Parathyroid adenoma (tissue), 2 donors: Measurements from ENCODE around the gene TNFAIP8L3.
"Not testable (repeated sequence)": the region's sequence is repeated elsewhere in the genome, so short reads cannot be mapped to it uniquely, and the experiment has no call there.

Experiments
- H2AFZ ChIP-seq: fragments of 300-600 bp; sonication (generic); one replicate; pipeline ENCODE4 v1.7.0; 2017; ENCODE audit warnings: antibody characterized with exemption, mild to moderate bottlenecking
- H3K27ac ChIP-seq: fragments of 300-600 bp; sonication (generic); one replicate; pipeline ENCODE4 v1.7.0; 2017
- H3K27me3 ChIP-seq: fragments of 300-600 bp; sonication (generic); one replicate; pipeline ENCODE4 v1.7.0; 2017; ENCODE audit warnings: low read length; ENCODE audit not compliant: control insufficient read depth, insufficient read depth
- H3K36me3 ChIP-seq: fragments of 300-600 bp; sonication (generic); one replicate; pipeline ENCODE4 v1.7.0; 2017; ENCODE audit warnings: low read length; ENCODE audit not compliant: control insufficient read depth, insufficient read depth
- H3K4me1 ChIP-seq: fragments of 300-600 bp; sonication (generic); one replicate; pipeline ENCODE4 v1.7.0; 2017; ENCODE audit warnings: control low read depth
- H3K4me2 ChIP-seq: fragments of 300-600 bp; sonication (generic); one replicate; pipeline ENCODE4 v1.7.0; 2017; ENCODE audit warnings: low read length
- H3K4me3 ChIP-seq: fragments of 300-600 bp; sonication (generic); one replicate; pipeline ENCODE4 v1.7.0; 2017; ENCODE audit warnings: low read depth, low read length
- H3K79me2 ChIP-seq: fragments of 300-600 bp; sonication (generic); one replicate; pipeline ENCODE4 v1.7.0; 2017; ENCODE audit warnings: control low read depth
- H3K9ac ChIP-seq: fragments of 300-600 bp; sonication (generic); one replicate; pipeline ENCODE4 v1.7.0; 2017; ENCODE audit warnings: mild to moderate bottlenecking
- H3K9me3 ChIP-seq: fragments of 300-600 bp; sonication (generic); one replicate; pipeline ENCODE4 v1.7.0; 2017; ENCODE audit warnings: low read length; ENCODE audit not compliant: control insufficient read depth
- TF ChIP-seq, protein P1 (sequence below): fragments of 300-600 bp; sonication (generic); IDR thresholded peaks from one replicate; pipeline ENCODE4 v1.7.0; 2017; ENCODE audit warnings: antibody characterized with exemption, mild to moderate bottlenecking
- donor health status: primary hyperparathyroidism.

The TNFAIP8L3 gene

DNA sequence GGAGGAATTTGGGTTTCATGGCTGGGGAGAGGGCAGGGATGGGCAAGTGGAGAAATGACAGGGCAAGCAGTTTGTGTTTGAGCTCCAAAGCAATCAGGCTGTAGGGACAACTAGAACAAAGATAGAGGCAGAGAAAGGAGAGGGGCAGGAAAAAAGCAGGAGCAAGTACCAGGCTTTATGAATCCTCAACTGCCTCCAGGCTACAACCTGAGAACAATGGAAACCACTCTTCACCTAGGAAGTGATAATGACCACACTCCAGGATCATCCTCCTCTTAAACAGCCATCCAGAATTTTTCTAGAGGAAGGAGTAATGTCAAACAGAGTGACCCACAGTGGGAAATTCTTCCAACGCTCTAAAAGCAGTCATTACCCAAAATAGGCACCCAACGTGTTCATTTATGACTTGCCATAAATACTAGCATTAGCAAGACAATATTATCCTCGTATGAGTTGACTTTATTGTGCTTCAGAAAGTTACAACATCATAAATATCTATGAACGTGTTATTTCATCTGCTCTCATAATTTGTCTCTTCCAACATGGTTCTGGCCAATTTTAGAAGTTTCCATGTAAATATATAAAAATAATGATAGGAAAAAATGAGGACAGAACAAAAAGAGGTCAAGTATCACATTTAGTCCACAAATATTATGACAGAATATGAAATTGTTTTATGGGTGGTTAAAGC, 50.5 kb downstream of the TNFAIP8L3 start:
- Histone ChIP-seq H3K4me2 (no peak overlapping the region), H3K9ac (no peak overlapping the region), H3K9me3 (no peaks in the 10 kb centered on the region), H2AFZ (no peak overlapping the region), H3K4me3 (no peak overlapping the region), H3K4me1 (no peaks in the 10 kb centered on the region), H3K36me3 (no peaks in the 10 kb centered on the region), H3K27ac (no peak overlapping the region), H3K79me2 (no peaks in the 10 kb centered on the region), H3K27me3 (no peaks in the 10 kb centered on the region)
- TF ChIP-seq, protein P1, sequence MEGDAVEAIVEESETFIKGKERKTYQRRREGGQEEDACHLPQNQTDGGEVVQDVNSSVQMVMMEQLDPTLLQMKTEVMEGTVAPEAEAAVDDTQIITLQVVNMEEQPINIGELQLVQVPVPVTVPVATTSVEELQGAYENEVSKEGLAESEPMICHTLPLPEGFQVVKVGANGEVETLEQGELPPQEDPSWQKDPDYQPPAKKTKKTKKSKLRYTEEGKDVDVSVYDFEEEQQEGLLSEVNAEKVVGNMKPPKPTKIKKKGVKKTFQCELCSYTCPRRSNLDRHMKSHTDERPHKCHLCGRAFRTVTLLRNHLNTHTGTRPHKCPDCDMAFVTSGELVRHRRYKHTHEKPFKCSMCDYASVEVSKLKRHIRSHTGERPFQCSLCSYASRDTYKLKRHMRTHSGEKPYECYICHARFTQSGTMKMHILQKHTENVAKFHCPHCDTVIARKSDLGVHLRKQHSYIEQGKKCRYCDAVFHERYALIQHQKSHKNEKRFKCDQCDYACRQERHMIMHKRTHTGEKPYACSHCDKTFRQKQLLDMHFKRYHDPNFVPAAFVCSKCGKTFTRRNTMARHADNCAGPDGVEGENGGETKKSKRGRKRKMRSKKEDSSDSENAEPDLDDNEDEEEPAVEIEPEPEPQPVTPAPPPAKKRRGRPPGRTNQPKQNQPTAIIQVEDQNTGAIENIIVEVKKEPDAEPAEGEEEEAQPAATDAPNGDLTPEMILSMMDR = no peak

DNA sequence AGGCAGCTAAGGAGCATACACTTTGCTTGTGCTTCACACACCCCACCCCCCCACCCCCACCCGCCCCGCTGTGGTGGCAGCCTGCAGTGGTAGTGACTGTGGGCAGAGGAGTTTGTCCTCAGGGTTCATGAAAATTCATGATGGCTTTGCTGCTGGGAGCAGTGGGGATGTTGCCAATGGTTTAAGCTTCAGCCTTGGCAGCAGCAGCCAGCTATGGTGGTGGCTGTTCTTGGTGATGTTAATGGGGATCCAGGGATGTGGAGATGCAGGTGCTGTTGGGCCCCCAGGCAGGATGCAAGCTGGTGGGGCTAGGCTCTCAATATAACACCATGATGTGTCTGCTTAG, 55.8 kb downstream of the TNFAIP8L3 start:
- no peaks in the 10 kb centered on the region for H3K4me1 ChIP-seq
- no peak overlapping the region for H3K9ac ChIP-seq
- no peak overlapping the region for H2AFZ ChIP-seq
- TF ChIP-seq, protein P1 = no peak
- H3K79me2 ChIP-seq = no peaks in the 10 kb centered on the region
- H3K4me3 ChIP-seq = no peak overlapping the region
- H3K27me3 ChIP-seq = no peaks in the 10 kb centered on the region
- no peak overlapping the region for H3K4me2 ChIP-seq
- no peaks in the 10 kb centered on the region for H3K36me3 ChIP-seq
- no peaks in the 10 kb centered on the region for H3K9me3 ChIP-seq
- H3K27ac ChIP-seq = no peak overlapping the region

DNA sequence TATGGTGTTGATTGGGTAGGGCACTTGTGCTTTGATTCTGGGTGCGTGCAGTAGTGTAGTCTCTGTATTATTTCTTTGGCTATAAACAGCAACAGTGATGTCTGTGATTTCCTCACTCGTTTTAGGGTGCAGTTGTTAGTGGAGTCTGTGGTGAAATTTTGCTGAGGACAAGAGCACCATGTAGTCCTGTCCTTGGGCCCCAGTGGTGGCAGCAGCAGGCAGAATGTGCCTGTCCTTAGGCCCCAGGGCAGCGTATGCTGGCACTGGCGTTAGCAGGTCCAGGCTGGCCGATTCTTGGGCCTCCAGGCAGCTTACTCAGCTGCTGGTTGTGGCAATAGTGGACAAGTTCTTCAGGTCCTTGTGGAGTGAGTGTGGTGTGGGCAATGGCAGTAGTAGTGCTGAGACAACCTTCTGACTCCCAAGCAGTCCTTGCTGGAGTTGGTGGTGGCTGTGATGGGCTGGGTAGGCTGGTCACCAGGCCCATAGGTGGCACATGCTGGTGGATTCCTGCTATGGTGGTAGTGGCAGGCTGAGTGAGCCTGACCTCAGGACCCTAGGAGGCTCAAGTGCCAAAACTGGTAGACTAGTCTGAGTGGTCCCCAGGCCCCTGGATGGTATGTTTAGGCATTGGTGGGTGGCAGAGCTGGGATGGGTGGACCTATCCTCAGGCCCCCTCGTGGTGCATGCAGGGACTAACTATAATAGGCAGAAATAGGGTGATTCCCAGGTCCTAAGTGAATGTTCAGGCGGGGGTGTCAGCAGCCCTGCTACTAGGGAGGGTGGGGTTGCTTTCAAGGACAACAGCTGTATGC, 56.3 kb downstream of the TNFAIP8L3 start:
- no peak overlapping the region for H3K4me2 ChIP-seq
- no peaks in the 10 kb centered on the region for H3K27me3 ChIP-seq
- H3K27ac ChIP-seq = no peak overlapping the region
- no peaks in the 10 kb centered on the region for H3K4me1 ChIP-seq
- no peak overlapping the region for H3K4me3 ChIP-seq
- no peak overlapping the region for H3K9ac ChIP-seq
- H3K9me3 ChIP-seq = no peaks in the 10 kb centered on the region
- no peaks in the 10 kb centered on the region for H3K79me2 ChIP-seq
- no peak overlapping the region for H2AFZ ChIP-seq
- TF ChIP-seq, protein P1 = no peak
- no peaks in the 10 kb centered on the region for H3K36me3 ChIP-seq

DNA sequence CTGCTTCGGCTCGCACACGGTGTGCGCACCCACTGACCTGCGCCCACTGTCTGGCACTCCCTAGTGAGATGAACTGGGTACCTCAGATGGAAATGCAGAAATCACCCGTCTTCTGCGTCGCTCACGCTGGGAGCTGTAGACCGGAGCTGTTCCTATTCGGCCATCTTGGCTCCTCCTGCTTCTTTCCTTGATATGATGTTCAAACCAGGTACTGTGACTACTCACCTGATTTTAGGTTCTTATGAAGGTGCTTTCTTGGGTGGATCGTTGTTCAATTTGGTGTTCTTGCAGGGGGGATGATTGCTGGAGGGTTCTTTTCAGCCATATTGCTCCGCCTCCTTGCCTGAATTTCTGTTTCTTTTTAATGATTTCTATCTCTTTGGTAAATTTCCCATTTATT, 57.2 kb downstream of the TNFAIP8L3 start:
- not testable (repeated sequence) for H2AFZ ChIP-seq, H3K9me3 ChIP-seq, H3K27me3 ChIP-seq, H3K79me2 ChIP-seq, H3K36me3 ChIP-seq, H3K4me1 ChIP-seq, H3K9ac ChIP-seq, H3K4me2 ChIP-seq, H3K4me3 ChIP-seq, H3K27ac ChIP-seq

DNA sequence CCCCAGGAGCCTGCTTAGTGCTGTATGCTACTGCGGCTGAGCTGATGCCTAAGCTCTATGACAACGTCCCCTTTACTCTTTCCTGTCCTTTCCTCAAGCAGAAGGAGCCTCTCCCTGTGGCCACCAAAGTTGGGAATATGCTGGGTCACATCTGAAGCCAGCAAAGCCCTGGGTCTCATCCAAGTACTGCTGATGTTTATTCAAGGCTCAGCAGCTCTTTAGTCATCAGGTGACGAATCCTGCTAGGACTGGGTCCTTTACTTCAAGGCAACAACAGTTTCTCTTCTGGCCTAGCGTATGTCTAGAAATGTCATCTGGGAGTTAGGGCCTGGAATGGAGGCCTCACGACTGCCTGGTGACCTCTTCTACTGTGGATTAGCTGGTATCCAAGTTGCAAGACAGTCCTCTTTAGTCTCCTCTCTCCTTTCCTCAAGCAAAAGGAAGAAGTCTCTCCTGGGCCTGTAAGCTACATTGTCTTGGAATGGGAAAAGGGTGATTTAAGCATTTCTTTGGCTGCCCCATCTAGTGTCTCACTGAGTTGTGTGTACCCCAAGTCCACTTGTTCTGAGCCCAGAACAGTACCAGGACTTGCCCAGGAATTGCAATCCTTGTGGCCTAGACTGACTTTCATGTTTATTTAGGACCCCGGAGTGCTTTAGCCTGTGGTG, 63.9 kb downstream of the TNFAIP8L3 start:
- Histone ChIP-seq H3K27ac (no peak overlapping the region), H3K4me3 (no peak overlapping the region), H3K4me1 (no peaks in the 10 kb centered on the region), H3K4me2 (no peak overlapping the region), H2AFZ (no peak overlapping the region), H3K79me2 (no peaks in the 10 kb centered on the region), H3K27me3 (no peaks in the 10 kb centered on the region), H3K9me3 (no peaks in the 10 kb centered on the region), H3K9ac (no peak overlapping the region), H3K36me3 (no peaks in the 10 kb centered on the region)
- TF ChIP-seq, protein P1 = no peak
